Tibial artery (tissue), 4 donors: ENCODE results near the gene ABCB6.

ENCODE experiments used
- DNase-seq, 2 donors: peaks; one replicate each; pipeline ENCODE4 v3.0.0-alpha.2; 2019
- H3K27ac ChIP-seq, 2 donors: fragments of 200-600 bp; sonication (generic) in 1 of 2; 1 replicate in 1 of 2; 2 replicates in 1 of 2; pipeline ENCODE4 v1.5.1; 2018 to 2019; ENCODE audit warnings: mild to moderate bottlenecking in 1 of 2
- H3K27me3 ChIP-seq, 2 donors: fragments of 200-600 bp; sonication (generic) in 1 of 2; one replicate each; pipeline versions ENCODE4 v1.5.1 to v1.6.0; 2016 to 2019
- H3K36me3 ChIP-seq, 3 donors: fragments of 200-600 bp; sonication (generic) in 2 of 3; one replicate each; pipeline ENCODE4 v1.5.1; 2016 to 2019; ENCODE audit warnings: mild to moderate bottlenecking in 2 of 3
- H3K4me1 ChIP-seq, 4 donors: fragments of 200-600 bp; sonication (generic) in 2 of 4; 1 replicate in 3 of 4; 2 replicates in 1 of 4; pipeline ENCODE4 v1.5.1; 2016 to 2019
- H3K4me3 ChIP-seq, 2 donors: fragments of 200-600 bp; sonication (generic) in 1 of 2; 1 replicate in 1 of 2; 2 replicates in 1 of 2; pipeline ENCODE4 v1.5.1; 2018 to 2019; ENCODE audit warnings: mild to moderate bottlenecking in 2 of 2
- H3K9me3 ChIP-seq, 3 donors: fragments of 200-600 bp; sonication (generic) in 1 of 3; one replicate each; pipeline ENCODE4 v1.5.1; 2016 to 2019
- CTCF ChIP-seq, 2 experiments: fragments of 200-600 bp in 1 of 2; fragments of 450-650 bp in 1 of 2; IDR thresholded peaks; one replicate each; pipeline ENCODE4 v1.5.1; 2017 to 2019; ENCODE audit warnings: antibody characterized with exemption in 2 of 2, mild to moderate bottlenecking in 1 of 2, moderate library complexity in 1 of 2
- intact Hi-C: fragments of 100-400 bp; cut with DNase I; formaldehyde crosslinking; loops from one replicate; pipeline ENCODE4 v1.15.0; 2023; ENCODE audit warnings: low total_unique reads

Gene ABCB6

DNA sequence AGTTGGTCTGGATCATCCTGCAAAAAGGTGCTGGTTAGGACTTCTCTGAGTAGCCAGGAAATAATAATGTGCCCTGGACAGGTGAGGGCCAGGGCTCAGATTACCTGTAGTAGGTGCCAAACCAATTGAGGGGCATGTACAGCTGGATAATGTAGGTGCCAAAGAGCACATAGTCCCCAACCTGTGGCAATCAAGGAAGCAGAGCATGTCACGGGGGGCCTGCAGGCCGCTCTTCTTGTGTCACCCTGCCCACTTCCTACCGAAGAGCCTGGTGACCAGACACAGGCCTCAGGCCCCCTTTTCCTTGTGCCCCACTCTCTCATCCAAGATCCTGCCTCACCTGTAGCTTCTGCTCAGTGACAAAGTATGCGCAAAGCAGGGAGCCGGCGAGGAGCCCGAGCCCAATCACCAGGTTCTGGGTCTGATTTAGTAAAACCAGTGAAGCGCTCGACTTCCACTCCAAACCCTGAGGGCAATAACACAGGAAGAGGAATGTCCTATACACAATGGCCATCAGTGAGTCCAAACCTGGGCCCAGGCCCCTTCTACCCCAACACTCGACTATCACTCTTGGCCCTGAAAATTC lies 5.2 kb downstream of the ABCB6 start:
- H3K9me3 ChIP-seq = no peaks in the 10 kb centered on the region
- H3K36me3 ChIP-seq = peaks cover 48 to 76% (median 56%) of the 10 kb centered on the region in 3 donors
- intact Hi-C loops = no loop called here
- no peak for DNase-seq
- no peak for TF ChIP-seq CTCF (IDR thresholded peaks at IDR 0.05)
- H3K27ac ChIP-seq = no peak overlapping the region
- peaks cover 0 to 22% (median 18%) of the 10 kb centered on the region in 4 donors for H3K4me1 ChIP-seq
- no peak overlapping the region for H3K4me3 ChIP-seq
- H3K27me3 ChIP-seq = no peaks in the 10 kb centered on the region

DNA sequence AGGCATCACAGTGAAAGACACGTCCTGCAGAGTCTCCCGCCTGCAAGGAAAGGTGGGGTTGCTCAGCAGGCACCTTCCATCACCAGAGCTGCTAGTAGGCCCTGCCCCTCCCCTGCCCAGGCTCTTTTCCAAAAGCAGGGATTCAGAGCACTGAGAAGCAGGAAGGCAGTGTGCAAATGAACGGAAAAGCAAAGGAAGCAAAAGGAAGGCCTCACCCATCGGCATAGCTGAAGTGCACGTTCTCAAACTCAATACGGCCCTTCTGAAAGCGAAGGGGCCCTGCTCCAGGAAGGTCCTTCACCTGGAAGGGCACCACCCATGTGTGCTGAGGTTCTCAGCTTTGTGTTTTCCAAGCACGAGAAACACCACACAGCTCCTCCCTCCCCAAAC lies 5.7 kb downstream of the ABCB6 start:
- H3K9me3 ChIP-seq = no peaks in the 10 kb centered on the region
- TF ChIP-seq CTCF (IDR thresholded peaks at IDR 0.05) = no peak
- H3K36me3 ChIP-seq = peaks cover 48 to 82% (median 62%) of the 10 kb centered on the region in 3 donors
- intact Hi-C loops = no loop called here
- DNase-seq = no peak
- no peak overlapping the region for H3K27ac ChIP-seq
- H3K27me3 ChIP-seq = no peaks in the 10 kb centered on the region
- no peak overlapping the region for H3K4me3 ChIP-seq
- peaks cover 0 to 25% (median 19%) of the 10 kb centered on the region in 4 donors for H3K4me1 ChIP-seq

DNA sequence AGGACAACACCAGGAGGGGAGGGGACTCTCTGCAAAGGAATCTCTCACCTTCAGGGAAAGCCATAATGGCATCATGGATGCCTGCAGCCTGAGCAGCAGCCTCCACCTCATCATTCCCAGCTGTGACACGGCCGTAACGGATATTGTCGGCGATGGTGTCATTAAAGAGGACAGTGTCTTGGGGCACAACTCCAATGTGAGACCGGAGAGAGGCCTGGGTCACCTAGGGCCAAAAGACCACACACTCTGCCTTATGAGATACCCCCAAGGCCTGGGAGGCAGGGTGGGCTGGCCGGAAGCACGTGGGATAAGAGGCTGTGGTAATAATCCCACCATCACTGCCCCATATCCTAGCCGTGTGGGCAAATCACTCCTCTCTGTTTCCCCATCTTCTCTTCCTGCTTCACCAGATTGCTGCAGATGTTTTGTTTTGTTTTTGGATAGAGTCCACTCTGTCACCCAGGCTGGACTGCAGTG lies 7.8 kb downstream of the ABCB6 start:
- Histone ChIP-seq H3K9me3 (no peaks in the 10 kb centered on the region), H3K27me3 (no peaks in the 10 kb centered on the region), H3K27ac (no peak overlapping the region), H3K4me3 (no peak overlapping the region), H3K4me1 (peaks cover 0 to 18% (median 15%) of the 10 kb centered on the region in 4 donors), H3K36me3 (peaks cover 48 to 80% (median 63%) of the 10 kb centered on the region in 3 donors)
- no peak for TF ChIP-seq CTCF (IDR thresholded peaks at IDR 0.05)
- DNase-seq = no peak
- intact Hi-C loops = no loop called here

- no peak for TF ChIP-seq CTCF (IDR thresholded peaks at IDR 0.05)
- H3K9me3 ChIP-seq = no peaks in the 10 kb centered on the region
- no peak overlapping the region for H3K4me3 ChIP-seq
- H3K4me1 ChIP-seq = peaks cover 0 to 20% (median 15%) of the 10 kb centered on the region in 4 donors
- no peaks in the 10 kb centered on the region for H3K27me3 ChIP-seq
- H3K27ac ChIP-seq = no peak overlapping the region
- H3K36me3 ChIP-seq = peaks cover 48 to 74% (median 57%) of the 10 kb centered on the region in 3 donors
- intact Hi-C loops = no loop called here
- DNase-seq = no peak
These were observed 8.4 kb downstream of the ABCB6 start for GRCh38 chr2:219210196-219210885.

GRCh38 chr2:219209236-219210195 lies 9.2 kb downstream of the ABCB6 start:
- H3K4me3 ChIP-seq = no peak overlapping the region
- H3K9me3 ChIP-seq = no peaks in the 10 kb centered on the region
- peaks cover 0 to 20% (median 15%) of the 10 kb centered on the region in 4 donors for H3K4me1 ChIP-seq
- H3K27ac ChIP-seq = no peak overlapping the region
- H3K27me3 ChIP-seq = no peaks in the 10 kb centered on the region
- no peak for TF ChIP-seq CTCF (IDR thresholded peaks at IDR 0.05)
- peaks cover 42 to 66% (median 51%) of the 10 kb centered on the region in 3 donors for H3K36me3 ChIP-seq
- no peak for DNase-seq
- intact Hi-C loops = no loop called here
